GM12864 (cell line): ENCODE results near the gene PDPK1.

Experiments
- DNase-seq: peaks from one replicate; pipeline ENCODE4 v3.0.0-alpha.2; 2011; ENCODE audit warnings: low read depth
- H3K4me3 ChIP-seq: 2 replicates; pipeline ENCODE4 v1.5.1; 2011; ENCODE audit warnings: mild to moderate bottlenecking, low read depth, low read length, control low read depth
- TF ChIP-seq, protein P1 (sequence below): IDR thresholded peaks from 2 replicates; pipeline ENCODE4 v1.5.1; 2011; ENCODE audit warnings: low read depth, mild to moderate bottlenecking, moderate library complexity, low read length, control low read depth, inconsistent platforms; ENCODE audit errors: missing control alignments

PDPK1 gene

DNA sequence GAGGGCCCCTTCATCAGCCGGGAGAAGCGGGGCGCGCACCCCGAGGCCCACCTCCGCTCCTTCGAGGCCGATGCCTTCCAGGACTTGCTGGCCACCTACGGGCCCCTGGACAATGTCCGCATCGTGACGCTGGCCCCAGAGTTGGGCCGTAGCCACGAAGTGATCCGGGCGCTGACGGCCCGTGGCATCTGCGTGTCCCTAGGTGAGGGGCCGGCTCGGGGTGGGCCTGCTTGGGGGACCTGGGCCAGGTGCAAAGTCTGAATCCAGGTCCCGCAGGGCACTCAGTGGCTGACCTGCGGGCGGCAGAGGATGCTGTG lies 10.1 kb upstream of the PDPK1 start:
- H3K4me3 ChIP-seq = no peak overlapping the region
- TF ChIP-seq, protein P1, sequence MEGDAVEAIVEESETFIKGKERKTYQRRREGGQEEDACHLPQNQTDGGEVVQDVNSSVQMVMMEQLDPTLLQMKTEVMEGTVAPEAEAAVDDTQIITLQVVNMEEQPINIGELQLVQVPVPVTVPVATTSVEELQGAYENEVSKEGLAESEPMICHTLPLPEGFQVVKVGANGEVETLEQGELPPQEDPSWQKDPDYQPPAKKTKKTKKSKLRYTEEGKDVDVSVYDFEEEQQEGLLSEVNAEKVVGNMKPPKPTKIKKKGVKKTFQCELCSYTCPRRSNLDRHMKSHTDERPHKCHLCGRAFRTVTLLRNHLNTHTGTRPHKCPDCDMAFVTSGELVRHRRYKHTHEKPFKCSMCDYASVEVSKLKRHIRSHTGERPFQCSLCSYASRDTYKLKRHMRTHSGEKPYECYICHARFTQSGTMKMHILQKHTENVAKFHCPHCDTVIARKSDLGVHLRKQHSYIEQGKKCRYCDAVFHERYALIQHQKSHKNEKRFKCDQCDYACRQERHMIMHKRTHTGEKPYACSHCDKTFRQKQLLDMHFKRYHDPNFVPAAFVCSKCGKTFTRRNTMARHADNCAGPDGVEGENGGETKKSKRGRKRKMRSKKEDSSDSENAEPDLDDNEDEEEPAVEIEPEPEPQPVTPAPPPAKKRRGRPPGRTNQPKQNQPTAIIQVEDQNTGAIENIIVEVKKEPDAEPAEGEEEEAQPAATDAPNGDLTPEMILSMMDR = no peak
- DNase-seq = no peak

DNA sequence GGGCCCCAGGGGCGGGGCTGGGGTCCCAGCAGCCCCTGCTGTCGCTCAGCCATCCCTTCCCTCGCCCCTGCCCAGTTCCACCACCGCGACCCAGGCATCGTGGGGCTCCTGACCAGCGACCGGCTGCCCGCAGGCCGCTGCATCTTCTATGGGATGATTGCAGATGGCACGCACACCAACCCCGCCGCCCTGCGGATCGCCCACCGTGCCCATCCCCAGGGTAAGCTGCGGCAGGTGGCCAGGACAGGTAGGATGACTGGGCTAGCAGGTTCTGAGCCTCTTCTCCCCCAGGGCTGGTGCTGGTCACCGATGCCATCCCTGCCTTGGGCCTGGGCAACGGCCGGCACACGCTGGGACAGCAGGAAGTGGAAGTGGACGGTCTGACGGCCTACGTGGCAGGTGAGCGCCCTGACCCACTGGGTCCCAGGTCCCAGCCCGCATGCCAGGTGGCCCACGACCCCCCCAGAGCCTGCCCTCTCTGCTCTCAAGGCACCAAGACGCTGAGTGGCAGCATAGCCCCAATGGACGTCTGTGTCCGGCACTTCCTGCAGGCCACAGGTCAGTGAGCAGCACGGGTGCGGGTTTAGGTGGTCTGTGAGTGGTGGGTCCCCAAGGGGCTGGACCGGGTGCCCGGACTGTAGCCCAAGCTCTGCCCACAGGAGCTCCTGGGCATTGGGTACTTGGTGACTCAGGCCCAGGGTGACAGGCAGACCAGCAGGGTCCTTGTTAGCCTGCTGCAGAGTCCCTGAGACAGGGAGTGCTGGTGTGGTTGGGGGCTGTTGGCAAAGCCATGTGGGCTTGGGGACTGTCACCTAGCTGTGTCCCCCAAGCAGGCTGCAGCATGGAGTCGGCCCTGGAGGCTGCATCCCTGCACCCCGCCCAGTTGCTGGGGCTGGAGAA lies 9.4 kb upstream of the PDPK1 start:
- TF ChIP-seq, protein P1 = no peak
- no peak for DNase-seq

DNA sequence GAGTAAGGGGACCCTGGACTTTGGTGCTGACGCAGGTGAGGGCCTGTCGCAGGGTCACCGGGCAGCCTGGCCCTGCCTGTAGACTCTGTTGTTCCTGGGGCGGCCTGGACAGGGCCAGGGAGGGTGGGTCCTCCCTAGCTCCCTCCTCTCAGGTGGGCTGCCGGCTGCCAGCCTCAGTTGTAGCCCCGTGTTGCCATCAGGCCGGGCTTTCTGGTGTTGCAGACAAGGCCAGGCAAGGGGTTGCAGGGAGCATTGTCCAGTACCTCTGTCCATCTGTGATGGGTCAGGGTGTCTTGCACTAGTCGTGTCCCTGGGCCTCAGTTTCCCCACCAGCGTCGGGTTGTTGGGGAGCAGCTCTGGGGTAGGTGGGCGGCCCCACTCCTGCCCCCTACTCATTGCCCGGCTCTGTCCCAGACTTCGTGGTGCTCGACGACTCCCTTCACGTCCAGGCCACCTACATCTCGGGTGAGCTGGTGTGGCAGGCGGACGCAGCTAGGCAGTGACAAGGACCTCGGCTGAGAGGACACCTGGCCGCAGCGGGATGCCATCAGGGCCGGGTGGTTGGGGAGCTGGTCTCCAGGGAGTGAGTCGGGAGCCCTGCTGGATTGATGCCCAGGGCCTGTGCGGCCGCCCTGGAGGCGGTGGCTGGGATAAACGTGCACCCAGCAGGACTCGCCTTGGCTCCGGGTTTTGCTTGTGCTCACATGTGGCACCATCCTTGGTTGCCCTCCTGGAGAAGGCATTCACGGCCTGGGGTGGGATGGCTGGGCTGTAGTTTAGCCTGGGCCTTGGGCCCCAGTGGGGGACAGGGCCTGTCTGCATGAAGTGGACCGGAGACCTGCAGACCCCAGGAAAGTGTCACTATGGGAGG lies 8.5 kb upstream of the PDPK1 start:
- H3K4me3 ChIP-seq = no peak overlapping the region
- TF ChIP-seq, protein P1 = peak; percentile 13
- no peak for DNase-seq

More for the DNA sequence above, 9.4 kb upstream of the PDPK1 start:
- H3K4me3 ChIP-seq = no peak overlapping the region

DNA sequence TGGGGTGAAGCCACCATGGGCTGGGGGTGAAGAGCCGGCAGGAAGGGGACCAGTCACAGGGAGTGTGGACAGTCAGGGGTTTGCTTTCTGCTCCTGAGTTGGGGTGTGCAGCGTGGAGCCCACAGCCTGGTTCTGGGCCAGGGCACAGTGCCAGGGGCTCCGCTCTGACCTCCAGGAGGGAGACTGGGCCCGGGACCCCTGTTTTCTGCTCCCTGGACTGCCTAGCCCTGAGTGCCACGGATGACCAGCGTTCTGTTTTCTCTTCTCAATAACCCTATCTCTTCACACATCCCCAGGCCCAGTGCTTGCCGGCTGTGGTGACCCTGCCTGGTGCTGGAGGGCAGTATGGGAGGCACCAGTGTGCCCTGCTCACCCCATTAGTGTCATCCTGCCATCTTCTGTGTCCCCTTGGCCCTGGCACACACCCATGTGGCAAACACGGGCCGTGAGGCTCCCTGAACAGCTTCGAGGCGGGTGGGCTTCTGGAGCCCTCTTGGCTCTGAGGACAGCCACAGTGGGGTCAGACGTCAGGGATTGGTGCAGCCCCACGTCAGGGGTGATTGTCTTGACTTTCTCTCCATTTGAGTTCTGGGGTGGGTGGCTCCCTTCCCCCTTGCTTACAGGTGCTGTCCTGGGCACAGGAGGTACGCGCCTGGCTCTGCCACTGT lies 7.7 kb upstream of the PDPK1 start:
- TF ChIP-seq, protein P1 = no peak
- DNase-seq = no peak
- no peak overlapping the region for H3K4me3 ChIP-seq

DNA sequence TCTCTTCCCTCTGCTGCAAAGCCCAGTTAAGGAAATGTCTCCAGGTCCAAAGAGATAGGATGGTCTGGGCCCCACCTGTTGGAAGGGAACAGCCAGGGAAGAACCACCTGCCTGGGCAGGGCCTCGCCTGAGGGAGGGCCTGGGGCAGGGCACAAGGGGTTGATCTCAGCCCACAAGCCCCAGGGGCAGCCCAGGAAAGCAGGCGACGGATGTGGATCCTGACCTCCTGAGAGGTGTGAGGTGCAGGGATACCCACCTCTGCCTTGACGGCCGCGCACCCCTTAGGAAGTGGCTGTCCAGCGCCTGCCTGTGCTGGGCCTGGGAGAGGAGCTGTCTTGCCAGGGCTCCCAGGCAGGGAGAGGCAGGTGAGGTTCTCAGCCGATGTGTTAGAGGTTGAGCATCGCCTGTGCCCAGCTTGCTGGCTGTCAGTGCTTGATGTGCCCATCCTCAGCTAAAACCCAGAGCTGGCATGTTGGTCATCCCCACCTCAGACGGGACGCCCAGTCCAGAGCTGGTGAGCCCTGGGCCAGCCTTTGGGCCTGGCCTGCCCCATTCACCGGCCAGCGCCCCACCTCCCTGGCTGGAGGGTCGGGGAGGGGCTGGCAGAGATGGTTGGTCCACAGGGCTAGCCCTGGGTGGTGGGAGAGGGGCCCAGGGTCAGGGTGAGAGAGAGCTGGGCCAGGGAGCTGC lies 7.0 kb upstream of the PDPK1 start:
- H3K4me3 ChIP-seq = no peak overlapping the region
- no peak for DNase-seq

DNA sequence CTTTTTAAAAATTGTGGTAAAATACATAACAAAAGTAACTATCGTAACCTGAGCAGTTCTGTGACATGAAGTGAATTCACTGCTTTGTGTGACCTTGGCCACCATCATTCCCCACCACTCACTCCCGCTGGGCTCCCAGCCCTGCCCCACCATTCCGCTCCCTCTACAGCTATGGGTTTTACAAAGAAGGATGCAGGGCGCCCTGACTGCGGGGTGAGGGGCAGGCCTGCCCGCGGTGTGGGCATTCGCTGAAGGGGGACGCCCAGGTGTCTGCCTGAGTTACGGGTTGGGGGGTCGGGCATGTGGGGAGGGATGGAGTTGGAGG lies 6.5 kb upstream of the PDPK1 start, which contains the start of gene CEMP1:
Gene CEMP1, minus strand, starts transcription at position 38 of the 325 bp plus-strand sequence. CDS start 335 bp downstream, outside the sequence.
- DNase-seq = no peak
- H3K4me3 ChIP-seq = peak within 1 kb of the TSS; percentile 75
- TF ChIP-seq, protein P1 = no peak

More for the DNA sequence above, 7.0 kb upstream of the PDPK1 start:
- TF ChIP-seq, protein P1 = no peak
